HG03460 (cell line): ENCODE results near the gene SLC38A5.
"Not testable (repeated sequence)": the region's sequence is repeated elsewhere in the genome, so short reads cannot be mapped to it uniquely, and the experiment has no call there.

ENCODE experiments used
- ATAC-seq: cut with Tn5 transposase; IDR thresholded peaks from one replicate; pipeline ENCODE4 v1.9.1; 2021; ENCODE audit not compliant: unreplicated experiment

SLC38A5 gene

DNA sequence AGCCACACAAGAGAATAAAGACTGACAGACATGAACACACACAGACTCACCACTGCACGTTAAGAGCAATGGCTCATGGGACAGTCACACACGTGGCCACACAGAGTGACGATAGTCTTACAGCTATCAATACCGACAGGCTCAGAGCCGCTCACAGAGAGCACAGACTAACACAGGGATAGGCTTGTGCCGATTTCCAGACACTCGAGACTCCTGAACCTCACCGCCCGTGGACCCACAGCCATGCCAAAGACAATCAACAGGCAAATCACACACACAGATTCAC lies 716 bp upstream of the SLC38A5 start:
- no peak for ATAC-seq

DNA sequence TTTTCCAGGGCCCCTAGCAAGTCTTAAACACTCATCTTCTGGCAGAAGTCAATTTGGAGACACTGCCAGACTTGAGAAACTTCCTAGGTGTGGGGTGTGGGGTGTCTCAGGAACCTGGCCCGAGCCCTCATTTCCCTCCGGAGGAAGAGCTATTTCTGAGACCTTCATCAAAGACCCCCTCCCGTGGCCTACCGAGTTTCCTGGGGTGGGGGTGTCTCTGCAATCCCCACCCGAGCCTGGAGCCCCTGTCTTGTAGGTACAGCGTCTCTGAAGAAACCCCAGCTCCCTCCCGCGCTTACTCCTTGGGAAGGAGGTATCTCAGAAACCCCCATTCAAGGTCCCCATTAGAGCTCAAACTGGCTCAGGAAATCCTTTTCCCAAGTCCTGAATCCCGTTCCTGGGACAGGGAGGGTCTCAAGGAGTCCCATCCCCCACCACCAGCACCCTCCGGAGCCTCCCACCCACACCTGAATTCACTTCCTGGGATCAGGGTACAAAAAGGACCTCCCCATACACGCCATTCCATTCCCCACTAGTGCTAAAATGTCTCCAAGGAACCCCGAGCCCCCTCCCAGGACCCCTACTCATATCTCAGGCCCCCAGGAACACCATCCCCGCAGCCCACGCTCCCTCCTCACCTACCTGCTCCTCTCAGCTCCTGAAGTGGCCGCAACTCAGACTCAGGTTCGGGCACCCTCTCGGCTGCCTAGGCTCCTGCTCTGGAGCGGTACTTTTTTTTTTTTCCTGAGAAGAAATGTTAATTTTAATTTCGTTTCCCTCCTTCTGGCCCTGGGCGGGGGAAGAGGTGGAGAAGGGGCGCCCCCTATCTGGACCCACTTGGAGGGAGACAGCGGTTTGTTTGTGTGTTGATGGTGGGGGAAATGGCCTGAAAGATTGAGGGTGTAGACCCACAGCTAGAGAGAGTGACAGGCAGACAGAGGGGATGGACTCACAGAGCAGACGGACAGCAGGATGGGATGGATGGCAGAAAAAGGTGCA lies 1.1 kb downstream of the SLC38A5 start:
- ATAC-seq, result peak; percentile 60

- peak; percentile 56 for ATAC-seq
Observed at GRCh38 chrX:48468247-48468671, 1.8 kb downstream of the SLC38A5 start.

- no peak for ATAC-seq
Observed at GRCh38 chrX:48467281-48467761, 2.7 kb downstream of the SLC38A5 start.

- ATAC-seq, result no peak
Observed at GRCh38 chrX:48466696-48467095, 3.4 kb downstream of the SLC38A5 start.

DNA sequence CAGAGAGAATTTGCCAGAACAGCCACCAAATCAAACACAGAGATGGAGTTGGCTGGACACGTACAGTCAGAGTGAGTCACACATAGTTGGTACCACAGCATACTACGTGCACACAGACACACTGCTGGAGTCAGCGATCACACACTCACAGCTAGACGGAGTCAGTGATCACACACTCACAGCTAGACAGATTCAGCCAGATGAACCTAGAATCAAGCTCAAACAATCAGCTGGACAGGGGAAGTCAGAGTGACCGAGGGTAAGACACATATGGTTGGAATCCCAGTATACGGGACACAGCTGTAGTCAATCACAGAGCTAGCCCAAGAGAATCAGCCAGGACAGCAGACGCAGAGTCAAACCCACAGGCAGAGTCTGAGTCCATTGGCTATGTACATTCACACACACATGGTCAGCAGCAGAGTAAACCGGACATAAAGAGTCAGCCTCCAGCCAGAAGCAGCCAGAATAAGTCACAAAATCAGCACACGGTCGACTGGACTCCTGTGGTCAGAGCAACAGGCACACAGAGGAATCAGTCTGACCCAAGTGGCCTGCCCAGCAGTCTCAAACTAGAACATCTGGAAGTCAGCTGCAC lies 4.6 kb downstream of the SLC38A5 start:
- no peak for ATAC-seq

- ATAC-seq, result no peak
Observed at GRCh38 chrX:48461830-48462229, 8.2 kb downstream of the SLC38A5 start.

DNA sequence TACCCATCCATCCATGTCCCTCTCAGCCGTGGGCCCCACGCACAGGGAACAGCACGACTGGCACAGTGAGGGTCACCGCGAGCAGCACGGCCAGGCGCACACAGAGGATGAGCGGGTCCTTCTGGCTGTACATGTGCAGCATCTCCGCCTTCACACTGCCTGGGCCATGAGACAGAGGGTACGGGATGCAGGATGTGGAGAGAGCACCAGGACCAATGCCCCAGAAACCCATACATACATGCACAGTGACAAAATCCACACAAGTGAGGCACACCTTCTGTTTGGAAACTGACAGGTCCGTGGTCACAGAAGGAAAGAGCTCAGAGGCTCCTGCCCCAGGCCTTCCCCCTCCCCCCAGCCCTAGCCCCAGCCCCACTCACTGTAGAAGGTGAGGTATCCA lies 9.5 kb downstream of the SLC38A5 start:
- ATAC-seq, result no peak

GRCh38 chrX:48460031-48460430 lies 10.0 kb downstream of the SLC38A5 start:
- ATAC-seq, result no peak

- ATAC-seq, result no peak
Observed at GRCh38 chrX:48459483-48459882, 10.6 kb downstream of the SLC38A5 start.

GRCh38 chrX:48458711-48459110 lies 11.3 kb downstream of the SLC38A5 start:
- ATAC-seq, result no peak

DNA sequence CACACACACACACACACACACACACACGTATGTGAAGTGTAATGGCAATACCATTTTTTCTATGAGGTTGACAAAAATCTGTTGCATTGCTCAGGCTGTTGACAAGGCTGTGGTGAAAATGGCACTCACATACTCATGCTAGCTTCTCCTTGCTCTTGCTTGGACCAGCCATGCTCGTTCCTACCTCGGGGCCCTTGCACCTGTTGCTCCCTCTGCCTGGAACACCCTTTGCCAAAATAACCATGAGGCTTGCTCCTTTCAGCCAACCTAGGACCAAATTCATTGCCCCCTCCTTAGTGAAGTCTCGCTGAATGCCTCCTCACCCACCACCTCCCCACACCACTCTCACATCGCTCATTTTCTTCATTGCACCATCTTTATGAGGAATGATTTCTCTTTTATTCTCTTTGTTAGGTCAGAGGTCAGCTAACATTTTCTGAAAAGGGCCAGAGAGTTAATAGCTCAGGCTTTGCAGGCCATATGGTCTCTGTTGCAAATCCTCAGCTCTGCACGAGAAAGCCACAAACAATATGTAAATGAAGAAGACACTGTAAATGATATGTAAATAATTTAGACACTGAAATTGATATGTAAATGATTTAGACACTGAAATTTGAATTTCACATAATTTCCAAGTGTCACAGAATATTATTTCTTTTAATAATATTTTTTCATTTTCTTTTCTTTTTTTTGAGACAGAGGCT lies 13.3 kb downstream of the SLC38A5 start:
- no peak for ATAC-seq

- ATAC-seq, result no peak
Observed at GRCh38 chrX:48451708-48452107, 18.4 kb downstream of the SLC38A5 start.

- ATAC-seq, result no peak
Observed at GRCh38 chrX:48450076-48450475, 20.0 kb downstream of the SLC38A5 start.

DNA sequence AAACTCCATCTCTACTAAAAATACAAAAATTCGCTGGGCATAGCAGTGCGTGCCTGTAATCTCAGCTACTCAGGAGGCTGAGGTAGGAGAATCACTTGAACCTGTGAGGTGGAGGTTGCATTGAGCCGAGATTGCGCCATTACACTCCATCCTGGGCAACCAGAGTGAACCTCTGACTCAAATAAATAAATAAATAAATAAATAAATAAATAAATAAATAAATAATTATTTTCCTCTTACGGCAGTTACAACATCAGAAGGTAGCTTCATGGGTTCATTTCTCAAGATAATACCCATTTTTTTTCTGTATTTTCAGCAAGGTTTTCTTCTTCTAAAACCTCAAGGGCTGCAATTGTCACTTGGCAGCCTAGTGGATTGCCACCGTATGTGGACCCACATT lies 22.9 kb downstream of the SLC38A5 start:
- ATAC-seq, result not testable (repeated sequence)

GRCh38 chrX:48433713-48434112 lies 36.3 kb downstream of the SLC38A5 start:
- ATAC-seq, result not testable (repeated sequence)

GRCh38 chrX:48430166-48430565 lies 39.9 kb downstream of the SLC38A5 start:
- ATAC-seq, result not testable (repeated sequence)

GRCh38 chrX:48429606-48430005 lies 40.5 kb downstream of the SLC38A5 start:
- ATAC-seq, result not testable (repeated sequence)

DNA sequence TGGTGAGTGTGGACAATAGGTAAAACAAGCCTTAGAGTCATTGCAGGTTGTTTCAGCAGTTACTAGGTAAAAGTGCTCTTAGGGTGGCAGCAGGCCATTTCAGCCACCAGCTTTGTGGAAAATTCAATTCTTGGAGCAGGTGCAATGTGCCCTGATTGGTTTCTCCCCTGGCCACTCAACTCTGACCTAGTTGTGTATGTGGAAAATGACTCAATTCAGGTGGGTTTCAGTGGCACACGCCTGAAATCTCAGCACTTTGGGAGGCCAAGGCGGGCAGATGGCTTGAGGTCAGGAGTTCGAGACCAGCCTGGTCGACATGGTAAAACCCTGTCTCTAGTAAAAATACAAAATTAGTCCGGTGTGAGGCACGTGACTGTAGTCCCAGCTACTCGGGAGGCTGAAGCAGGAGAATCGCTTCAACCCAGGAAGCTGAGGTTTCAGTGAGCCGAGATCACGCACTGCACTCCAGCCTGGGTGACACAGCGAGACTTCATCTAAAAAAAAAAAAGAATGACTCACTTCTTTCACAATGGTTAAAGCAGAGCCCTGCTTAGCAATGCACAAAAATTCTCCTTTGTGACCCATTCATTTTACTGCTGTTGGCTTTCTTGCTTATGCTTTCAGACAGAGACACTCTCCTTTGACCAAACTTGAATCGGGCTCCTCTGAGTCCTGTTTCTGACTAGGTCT lies 42.9 kb downstream of the SLC38A5 start:
- ATAC-seq, result not testable (repeated sequence)

GRCh38 chrX:48411860-48412259 lies 58.2 kb downstream of the SLC38A5 start, which contains the start of gene SSX4B:
TSS of gene SSX4B (minus strand) at chrX:48411960. CDS start at chrX:48411372, 588 bp downstream.
- ATAC-seq, result not testable (repeated sequence)
